Erythroblast (primary cell): ENCODE results near the gene CPE.

Experiments used
- GATA1 ChIP-seq: IDR thresholded peaks from 2 replicates; pipeline ENCODE4 v1.6.1; 2011; ENCODE audit warnings: low read depth, mild to moderate bottlenecking, control low read depth, low read length, moderate library complexity
- POLR2A ChIP-seq: IDR thresholded peaks from 2 replicates; pipeline ENCODE4 v1.6.1; 2011; ENCODE audit warnings: mild to moderate bottlenecking, low read length

- no peak for TF ChIP-seq POLR2A
- no peak for TF ChIP-seq GATA1
These were observed 3.3 kb upstream of the CPE start for GRCh38 chr4:165375465-165375864.
